GM12874 (cell line): ENCODE results near the gene PDE4A.

Experiments used
- TF ChIP-seq, protein P1 (sequence below): IDR thresholded peaks from 2 replicates; pipeline ENCODE4 v1.5.1; 2011; ENCODE audit warnings: low read depth, mild to moderate bottlenecking, control low read depth, low read length, moderate library complexity; ENCODE audit not compliant: insufficient read depth

The PDE4A gene

DNA sequence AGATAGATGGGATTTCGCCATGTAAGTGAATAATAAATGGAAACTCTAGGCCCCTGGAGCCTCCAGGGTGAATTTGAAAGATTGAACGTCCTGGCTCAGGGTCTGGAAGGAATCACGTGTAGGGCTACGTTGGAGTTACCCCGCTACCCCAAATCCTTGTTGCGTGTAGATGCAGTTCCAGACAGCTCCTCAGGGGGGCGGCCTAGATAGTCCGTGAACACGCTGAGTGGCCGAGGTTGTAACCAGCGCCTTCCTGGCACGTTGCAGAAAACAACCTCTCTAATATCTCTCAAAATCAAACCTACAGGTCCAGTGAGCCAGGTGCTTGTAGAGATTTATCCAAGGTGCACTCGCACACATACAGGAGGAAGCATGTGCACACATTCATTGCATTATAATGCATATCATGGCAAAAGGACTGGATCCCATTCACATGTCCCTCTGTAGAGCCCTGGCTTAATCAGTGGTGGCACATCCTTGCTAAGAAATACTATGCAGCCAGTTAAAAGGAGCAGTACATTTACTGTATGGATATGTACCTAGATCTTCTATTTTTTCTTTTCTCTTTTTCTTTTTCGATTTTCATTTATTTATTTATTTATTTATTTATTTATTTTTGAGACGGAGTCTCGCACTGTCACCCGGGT lies 85.4 kb downstream of the PDE4A start:
- TF ChIP-seq, protein P1, sequence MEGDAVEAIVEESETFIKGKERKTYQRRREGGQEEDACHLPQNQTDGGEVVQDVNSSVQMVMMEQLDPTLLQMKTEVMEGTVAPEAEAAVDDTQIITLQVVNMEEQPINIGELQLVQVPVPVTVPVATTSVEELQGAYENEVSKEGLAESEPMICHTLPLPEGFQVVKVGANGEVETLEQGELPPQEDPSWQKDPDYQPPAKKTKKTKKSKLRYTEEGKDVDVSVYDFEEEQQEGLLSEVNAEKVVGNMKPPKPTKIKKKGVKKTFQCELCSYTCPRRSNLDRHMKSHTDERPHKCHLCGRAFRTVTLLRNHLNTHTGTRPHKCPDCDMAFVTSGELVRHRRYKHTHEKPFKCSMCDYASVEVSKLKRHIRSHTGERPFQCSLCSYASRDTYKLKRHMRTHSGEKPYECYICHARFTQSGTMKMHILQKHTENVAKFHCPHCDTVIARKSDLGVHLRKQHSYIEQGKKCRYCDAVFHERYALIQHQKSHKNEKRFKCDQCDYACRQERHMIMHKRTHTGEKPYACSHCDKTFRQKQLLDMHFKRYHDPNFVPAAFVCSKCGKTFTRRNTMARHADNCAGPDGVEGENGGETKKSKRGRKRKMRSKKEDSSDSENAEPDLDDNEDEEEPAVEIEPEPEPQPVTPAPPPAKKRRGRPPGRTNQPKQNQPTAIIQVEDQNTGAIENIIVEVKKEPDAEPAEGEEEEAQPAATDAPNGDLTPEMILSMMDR: peak; percentile 87

- TF ChIP-seq, protein P1: no peak
These were observed 87.7 kb downstream of the PDE4A start for GRCh38 chr19:10508036-10508435.

DNA sequence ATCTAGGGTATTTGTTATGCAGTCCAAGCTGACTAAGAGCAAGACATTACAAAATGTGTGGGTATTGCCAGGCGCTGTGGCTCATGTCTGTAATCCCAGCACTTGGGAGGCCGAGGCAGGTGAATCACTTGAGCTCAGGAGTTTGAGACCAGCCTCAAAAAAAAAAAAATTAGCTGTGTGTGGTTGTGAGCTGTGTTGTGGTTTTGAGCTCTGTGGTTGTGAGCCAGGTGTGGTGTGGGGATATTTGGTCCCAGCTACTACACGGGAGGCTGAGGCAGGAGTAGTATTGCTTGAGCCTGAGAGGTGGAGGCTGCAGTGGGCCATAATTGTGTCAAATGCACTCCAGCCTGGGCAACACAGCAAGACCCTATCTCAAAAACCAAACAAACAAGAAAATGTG lies 88.4 kb downstream of the PDE4A start:
- TF ChIP-seq, protein P1: no peak

- TF ChIP-seq, protein P1: peak; percentile 91
These were observed 90.0 kb downstream of the PDE4A start for GRCh38 chr19:10510301-10510802.

DNA sequence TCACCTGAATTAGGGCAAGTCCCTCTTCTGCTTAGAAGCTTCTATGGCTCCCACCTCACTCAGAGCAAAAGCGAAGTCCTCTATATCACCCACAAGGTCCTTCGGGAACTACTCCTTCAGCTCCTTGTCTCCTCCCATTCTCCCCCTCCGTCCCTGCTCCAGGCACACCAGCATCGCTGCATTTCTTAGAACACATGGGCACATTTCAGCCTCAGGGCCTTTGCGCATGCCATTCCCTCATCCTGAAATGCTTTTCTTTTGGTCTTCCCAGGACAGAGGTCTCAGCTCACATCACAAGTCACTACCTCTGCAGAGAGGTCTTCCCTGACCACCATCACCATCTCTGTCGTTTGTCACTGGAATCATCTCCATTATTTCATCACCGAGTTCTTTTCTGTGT lies 92.9 kb downstream of the PDE4A start:
- TF ChIP-seq, protein P1: no peak

DNA sequence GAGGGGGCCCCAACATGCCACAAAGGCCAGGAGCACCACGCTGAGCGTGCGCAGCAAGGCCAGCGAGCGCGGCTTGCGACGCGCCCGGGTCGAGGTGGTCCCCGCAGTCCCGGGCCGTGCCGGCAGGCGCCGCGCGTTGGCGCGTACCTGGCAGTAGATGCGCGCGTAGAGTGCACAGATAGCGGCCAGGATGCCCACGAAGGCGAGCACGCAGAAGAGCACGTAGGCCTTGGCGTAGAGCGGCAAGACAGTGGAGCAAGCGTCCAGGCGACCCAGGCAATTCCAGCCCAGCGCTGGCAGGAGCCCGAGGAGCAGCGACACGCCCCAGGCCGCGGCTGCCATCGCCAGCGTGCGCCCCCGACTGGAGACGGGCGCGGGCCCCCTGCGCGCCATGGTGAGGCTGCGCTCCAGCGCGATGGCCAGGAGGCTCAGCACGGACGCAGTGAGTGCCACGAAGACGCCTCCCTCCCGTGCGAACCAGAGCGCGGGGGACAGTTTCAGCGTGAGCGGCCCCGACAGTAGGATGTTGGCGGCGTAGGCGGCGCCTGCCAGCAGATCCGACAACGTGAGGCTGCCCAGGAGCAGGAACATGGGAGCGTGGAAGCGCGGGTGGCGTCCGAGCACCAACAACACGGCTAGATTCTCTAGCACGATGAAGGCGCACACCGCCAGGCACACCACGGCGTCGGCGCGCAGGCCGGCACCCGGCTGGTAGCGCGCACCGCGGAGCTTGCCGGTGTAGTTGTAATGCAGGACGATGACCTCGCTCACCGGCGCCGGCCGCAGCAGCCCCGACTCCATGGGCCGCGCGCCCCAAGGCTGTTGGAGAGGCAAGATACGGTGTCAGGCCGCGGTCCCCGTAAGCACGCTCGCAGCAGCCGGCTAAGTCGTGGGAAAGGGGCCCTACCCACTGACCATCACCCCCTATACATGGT lies 94.1 kb downstream of the PDE4A start:
- TF ChIP-seq, protein P1: peak; percentile 24; the same call in 1 of the 2 replicates

- TF ChIP-seq, protein P1: no peak
These were observed 95.7 kb downstream of the PDE4A start for GRCh38 chr19:10516064-10516385.
